ENCODE data around the gene ZNF79. TPM values are rescaled to one million over a fixed set of nuclear protein-coding genes. Genes with fewer than 3 reads are reported as not detected.
"Not testable (repeated sequence)": the region's sequence is repeated elsewhere in the genome, so short reads cannot be mapped to it uniquely, and the experiment has no call there.

Gene ZNF79
- total RNA-seq, 2 experiments from 2014 or later, result 12.5 to 12.7 TPM

DNA sequence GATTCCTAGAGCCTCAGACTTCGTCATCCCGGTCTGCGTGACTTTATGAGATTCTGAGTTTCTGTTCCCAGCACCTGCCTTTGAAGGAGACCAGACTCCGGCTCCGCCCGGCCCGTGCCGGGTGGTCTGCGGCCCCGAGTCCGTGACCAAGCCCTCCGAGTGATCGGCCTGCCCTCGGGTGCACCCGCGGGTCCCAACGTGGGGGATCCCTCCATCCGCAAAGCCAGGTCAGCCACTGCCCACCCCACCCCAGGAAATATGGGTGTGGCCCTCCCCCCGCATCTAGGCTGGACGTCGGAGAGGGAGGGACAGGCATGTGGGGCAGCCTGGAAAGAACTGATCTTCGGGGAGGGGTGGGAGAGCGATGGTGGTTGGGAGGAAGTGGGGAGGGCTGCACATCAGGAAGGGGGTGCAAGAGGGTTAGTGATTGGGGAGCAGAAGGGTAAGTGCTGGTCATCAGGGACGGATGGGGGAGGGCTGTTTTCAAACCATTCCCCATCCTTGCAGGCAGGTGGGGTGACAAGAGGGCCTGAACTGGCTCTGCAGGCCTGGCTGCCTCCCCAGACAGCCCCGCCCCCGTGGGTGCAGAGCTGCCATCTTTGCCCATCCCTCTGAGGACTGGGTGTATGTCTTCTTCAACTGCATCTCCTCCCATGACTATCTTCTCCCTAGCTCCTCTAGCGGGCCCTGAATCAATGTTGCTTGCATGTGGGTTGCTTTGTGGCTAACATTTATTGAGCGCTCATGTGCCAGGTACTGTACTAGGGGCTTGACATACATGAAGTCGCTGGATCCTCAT lies 27.9 kb downstream of the ZNF79 start:
- Mint-ChIP-seq H3K27ac (peak overlapping the region; percentile 97), H3K4me1 (peaks cover 48% of the 10 kb centered on the region), H3K27me3 (no peaks in the 10 kb centered on the region), H3K4me3 (peak overlapping the region; percentile 84), H3K9me3 (no peaks in the 10 kb centered on the region), H3K36me3 (ENCODE audit: low read depth) (peaks cover 51% of the 10 kb centered on the region)
- DNase-seq, result peak; percentile 65
- CTCF ChIA-PET, result interaction anchor here (1.0 to 2.1 kb wide), 3 partner anchors 55 to 283 kb away, joined by 4 to 9 read pairs (median 5); partner anchors contain the start of genes SLC2A8 and TOR2A
- POLR2A ChIA-PET, result interaction anchor here (0.5 to 4.1 kb wide), 34 partner anchors 9 to 647 kb away, joined by 3 to 75 read pairs (median 6); partner anchors contain the start of genes CDK9, SLC2A8, TOR2A and ZBTB43

DNA sequence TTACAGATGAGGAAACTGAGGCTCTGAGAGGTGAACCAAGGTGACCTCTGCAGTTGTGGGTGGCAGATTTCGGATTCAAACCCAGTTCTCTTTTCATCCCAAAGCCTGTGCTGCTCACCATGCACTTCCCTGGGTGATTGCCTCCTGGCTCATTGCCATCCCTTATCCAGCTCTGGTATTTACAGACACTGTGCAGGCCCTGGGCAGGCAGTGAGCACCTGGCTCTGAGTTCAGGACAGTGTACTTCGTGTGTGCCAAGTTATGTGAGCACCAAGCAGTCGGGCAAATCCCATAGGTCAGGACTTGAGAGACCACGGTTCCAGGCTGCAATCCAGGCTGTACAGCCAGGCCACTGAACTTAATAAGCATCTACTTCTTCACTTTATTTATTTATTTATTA lies 28.5 kb downstream of the ZNF79 start:
- Mint-ChIP-seq H3K36me3 (ENCODE audit: low read depth) (peaks cover 50% of the 10 kb centered on the region), H3K27me3 (no peaks in the 10 kb centered on the region), H3K9me3 (no peaks in the 10 kb centered on the region), H3K4me3 (peak overlapping the region; percentile 84), H3K4me1 (peaks cover 44% of the 10 kb centered on the region), H3K27ac (peak overlapping the region; percentile 97)
- ChIA-PET CTCF (no interaction called here), POLR2A (interaction anchor here (0.9 to 4.1 kb wide), 6 partner anchors 28 to 282 kb away, joined by 3 to 75 read pairs (median 16); partner anchors contain the start of genes SLC2A8, TOR2A and ZNF79)
- no peak for DNase-seq

DNA sequence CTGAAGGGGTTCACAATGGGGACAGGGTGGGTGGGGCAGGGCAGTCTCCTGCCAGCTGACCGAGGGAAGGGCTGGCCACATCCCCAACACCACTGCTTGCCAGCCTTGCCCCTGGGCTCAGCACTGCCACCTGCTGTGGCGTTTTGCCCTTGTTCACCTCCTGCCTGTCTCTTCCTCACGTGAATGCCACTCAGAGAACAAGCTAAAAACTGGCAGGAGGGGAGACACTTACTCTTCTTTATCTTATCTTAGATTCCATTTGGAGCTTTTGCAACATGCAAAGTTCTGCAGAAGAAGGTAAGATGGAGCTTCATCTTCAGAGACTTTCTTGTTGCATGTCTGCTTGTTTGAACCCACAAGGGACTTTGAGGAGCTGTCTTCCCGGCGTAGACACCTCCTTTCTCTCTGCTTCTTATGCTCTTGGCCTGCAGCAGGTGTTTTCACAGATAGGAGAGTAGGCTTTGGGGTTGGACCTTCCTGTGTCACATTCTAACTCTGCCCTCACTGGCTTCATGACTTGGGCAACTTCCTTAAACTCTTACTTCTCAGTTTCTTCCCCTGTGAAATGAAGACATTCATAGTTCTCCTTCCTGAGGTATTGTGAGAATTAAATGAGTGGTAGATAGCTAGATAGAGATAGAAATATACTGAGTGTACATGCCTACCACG lies 31.3 kb downstream of the ZNF79 start:
- POLR2A ChIA-PET, result interaction anchor here (1.1 kb wide), 1 partner anchor 32 kb away, joined by 3 read pairs; the partner anchor contains the start of gene ZNF79
- H3K36me3 Mint-ChIP-seq (ENCODE audit: low read depth), result peaks cover 22% of the 10 kb centered on the region

DNA sequence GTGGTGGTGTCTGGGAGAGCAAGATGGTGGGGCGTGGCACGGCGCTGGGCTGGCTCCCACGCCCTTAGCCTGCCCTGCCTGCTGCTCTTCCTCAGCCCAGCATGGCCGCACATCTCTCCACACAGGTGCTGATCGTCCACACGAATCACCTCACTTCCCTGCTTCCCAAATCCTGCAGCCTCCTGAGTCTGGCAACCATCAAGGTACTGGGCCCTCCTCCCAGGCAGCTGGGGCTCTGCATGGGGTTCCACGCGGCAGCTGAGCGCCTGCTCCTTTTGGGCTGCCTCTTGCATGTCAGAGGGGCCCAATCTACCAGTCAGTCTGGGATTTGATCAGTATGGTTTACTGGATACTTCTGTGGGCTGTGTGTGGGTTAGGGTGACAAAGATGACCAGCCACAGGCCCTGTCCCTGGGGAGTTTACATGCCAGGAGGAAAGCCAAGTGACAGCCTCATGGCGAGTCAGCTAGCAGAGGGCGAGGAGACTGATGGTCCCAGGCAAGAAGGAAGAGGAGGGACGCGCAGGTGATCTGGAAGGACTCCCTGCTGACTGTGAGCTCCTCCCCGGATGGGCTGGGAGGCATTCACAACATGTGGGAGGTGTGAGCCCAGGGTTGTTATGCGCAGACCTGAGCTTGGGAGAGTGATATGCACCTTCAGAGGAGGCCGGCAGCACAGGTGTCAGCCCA lies 33.2 kb downstream of the ZNF79 start:
- CTCF ChIA-PET, result interaction anchor here (0.6 kb wide), 1 partner anchor 146 kb away, joined by 3 read pairs; no protein-coding TSS in a partner anchor
- Mint-ChIP-seq H3K27me3 (no peaks in the 10 kb centered on the region), H3K36me3 (ENCODE audit: low read depth) (peaks cover 25% of the 10 kb centered on the region), H3K27ac (no peak overlapping the region), H3K4me1 (peaks cover 12% of the 10 kb centered on the region), H3K4me3 (no peak overlapping the region), H3K9me3 (no peaks in the 10 kb centered on the region)
- POLR2A ChIA-PET, result no interaction called here
- no peak for DNase-seq

More for the DNA sequence above, 31.3 kb downstream of the ZNF79 start:
- DNase-seq, result peak; percentile 51
- CTCF ChIA-PET, result interaction anchor here (0.6 to 1.9 kb wide), 20 partner anchors 8 to 511 kb away, joined by 3 to 9 read pairs (median 4); partner anchors contain the start of genes SLC2A8, TOR2A and ZNF79
- Mint-ChIP-seq H3K4me1 (peaks cover 18% of the 10 kb centered on the region), H3K9me3 (no peaks in the 10 kb centered on the region), H3K27me3 (no peaks in the 10 kb centered on the region), H3K27ac (no peak overlapping the region), H3K4me3 (no peak overlapping the region)

DNA sequence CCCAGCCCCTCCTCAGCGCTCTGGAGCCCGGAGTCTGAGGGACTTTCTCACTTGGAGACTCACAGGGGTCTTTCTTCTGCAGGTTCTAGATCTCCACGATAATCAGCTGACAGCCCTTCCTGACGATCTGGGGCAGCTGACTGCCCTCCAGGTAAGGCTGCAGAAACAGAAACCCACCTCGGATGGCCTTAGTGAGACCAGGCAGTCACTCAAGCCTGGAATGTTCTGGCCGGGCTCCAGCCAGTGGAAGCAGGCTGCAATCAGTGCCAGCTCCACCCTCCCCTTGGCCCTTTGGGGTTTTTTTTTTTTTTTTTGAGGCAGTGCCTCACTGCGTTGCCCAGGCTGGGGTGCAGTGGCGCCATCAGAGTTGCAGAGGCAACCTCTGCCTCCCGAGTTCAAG lies 34.7 kb downstream of the ZNF79 start:
- Mint-ChIP-seq H3K27me3 (no peaks in the 10 kb centered on the region), H3K27ac (no peak overlapping the region), H3K9me3 (no peaks in the 10 kb centered on the region), H3K4me1 (peaks cover 2% of the 10 kb centered on the region), H3K36me3 (ENCODE audit: low read depth) (peaks cover 28% of the 10 kb centered on the region), H3K4me3 (no peak overlapping the region)
- CTCF ChIA-PET, result interaction anchor here (0.7 kb wide), 1 partner anchor 207 kb away, joined by 3 read pairs; no protein-coding TSS in a partner anchor
- DNase-seq, result no peak
- POLR2A ChIA-PET, result interaction anchor here (4.8 kb wide), 1 partner anchor 8 kb away, joined by 23 read pairs; the partner anchor contains the start of genes LRSAM1 and RPL12

DNA sequence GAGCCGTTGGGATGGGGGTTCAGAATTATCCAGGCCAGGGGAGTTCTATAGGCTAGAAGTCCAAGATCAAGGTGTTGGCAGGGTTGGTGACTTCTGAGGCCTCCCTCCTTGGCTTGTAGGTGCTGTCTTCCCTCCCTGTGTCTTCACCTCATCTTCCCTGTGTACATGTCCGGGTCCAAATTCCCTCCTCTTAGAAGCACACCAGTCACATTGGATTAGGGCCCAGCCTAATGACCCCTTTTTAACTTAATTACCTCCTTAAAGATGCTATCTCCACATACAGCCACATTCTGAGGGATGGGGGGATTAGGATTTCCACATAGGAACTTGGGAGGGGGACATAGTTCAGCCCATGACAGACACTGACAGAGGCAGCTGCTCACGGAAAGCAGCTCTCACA lies 39.2 kb downstream of the ZNF79 start:
- CTCF ChIA-PET, result interaction anchor here (1.2 kb wide), 1 partner anchor 8 kb away, joined by 3 read pairs; no protein-coding TSS in a partner anchor
- H3K36me3 Mint-ChIP-seq (ENCODE audit: low read depth), result peaks cover 31% of the 10 kb centered on the region
- POLR2A ChIA-PET, result no interaction called here
- H3K4me3 Mint-ChIP-seq, result no peak overlapping the region
- no peaks in the 10 kb centered on the region for H3K9me3 Mint-ChIP-seq
- no peak overlapping the region for H3K27ac Mint-ChIP-seq
- DNase-seq, result no peak
- H3K27me3 Mint-ChIP-seq, result no peaks in the 10 kb centered on the region
- H3K4me1 Mint-ChIP-seq, result no peaks in the 10 kb centered on the region

DNA sequence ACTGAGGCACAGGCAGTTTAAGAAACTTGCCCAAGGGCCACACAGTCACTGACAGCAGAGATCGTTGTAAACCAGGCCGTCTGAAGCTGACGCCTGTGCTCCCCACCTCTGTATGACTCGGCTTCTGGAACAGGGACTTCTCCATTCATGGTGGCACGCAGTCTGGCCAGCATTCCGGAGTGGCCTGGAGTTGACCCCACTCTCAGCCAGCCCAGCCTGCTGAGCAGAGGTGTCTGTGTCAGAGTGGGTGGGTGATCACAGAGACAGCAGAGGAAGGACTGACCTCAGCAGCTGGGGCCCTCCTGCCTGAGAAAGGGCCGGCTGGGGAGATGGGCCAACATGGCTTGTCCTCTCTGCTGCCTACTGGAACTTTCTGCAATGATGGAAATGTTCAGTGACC lies 39.7 kb downstream of the ZNF79 start:
- peaks cover 31% of the 10 kb centered on the region for H3K36me3 Mint-ChIP-seq (ENCODE audit: low read depth)

DNA sequence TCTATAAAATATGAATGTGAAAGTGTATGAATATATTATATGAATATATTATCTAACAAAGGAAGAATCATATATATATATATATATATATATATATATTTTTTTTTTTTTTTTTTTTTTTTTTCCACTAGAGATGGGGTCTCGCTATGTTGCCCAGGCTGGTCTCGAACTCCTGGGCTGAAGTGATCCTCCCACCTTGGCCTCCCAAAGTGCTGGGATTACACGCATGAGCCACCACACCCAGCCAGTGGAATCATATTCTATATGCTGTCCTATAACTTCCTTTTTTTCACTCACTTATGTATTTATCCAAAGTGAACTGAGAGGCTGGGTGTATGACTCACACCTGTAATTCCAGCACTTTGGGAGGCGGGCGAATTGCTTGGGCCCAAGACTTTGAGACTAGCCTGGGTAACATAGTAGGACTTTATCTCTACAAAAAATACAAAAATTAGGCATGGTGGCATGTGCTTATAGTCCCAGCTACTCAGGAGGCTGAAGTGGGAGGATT lies 42.3 kb downstream of the ZNF79 start:
- H3K27ac Mint-ChIP-seq, result not testable (repeated sequence)

More for the DNA sequence above, 39.7 kb downstream of the ZNF79 start:
- no peak overlapping the region for H3K27ac Mint-ChIP-seq
- ChIA-PET CTCF (interaction anchor here (1.2 kb wide), 1 partner anchor 9 kb away, joined by 3 read pairs; no protein-coding TSS in a partner anchor), POLR2A (no interaction called here)
- no peak overlapping the region for H3K4me3 Mint-ChIP-seq
- no peaks in the 10 kb centered on the region for H3K9me3 Mint-ChIP-seq
- H3K27me3 Mint-ChIP-seq, result no peaks in the 10 kb centered on the region
- no peak for DNase-seq
- no peaks in the 10 kb centered on the region for H3K4me1 Mint-ChIP-seq

DNA sequence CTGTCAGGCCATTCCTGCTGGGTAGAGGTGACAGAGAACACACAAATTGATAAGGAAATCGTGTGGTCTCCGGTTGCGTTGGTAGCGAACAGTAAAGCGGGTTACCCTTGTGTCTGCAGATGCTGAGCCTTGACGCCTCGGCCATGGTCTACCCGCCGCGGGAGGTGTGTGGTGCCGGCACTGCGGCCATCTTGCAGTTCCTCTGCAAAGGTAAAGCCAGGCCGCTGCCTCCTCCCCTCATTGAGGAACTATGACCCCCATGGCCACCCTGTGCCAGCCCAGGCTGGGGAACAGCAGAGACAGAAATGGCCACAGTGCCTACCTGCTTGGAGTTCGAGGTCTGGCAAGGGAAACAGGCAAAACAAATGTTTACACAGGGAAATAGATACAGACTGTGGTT lies 43.4 kb downstream of the ZNF79 start:
- Mint-ChIP-seq H3K27ac (no peak overlapping the region), H3K4me3 (no peak overlapping the region), H3K36me3 (ENCODE audit: low read depth) (peaks cover 23% of the 10 kb centered on the region), H3K4me1 (no peaks in the 10 kb centered on the region), H3K27me3 (no peaks in the 10 kb centered on the region), H3K9me3 (no peaks in the 10 kb centered on the region)
- ChIA-PET POLR2A (no interaction called here), CTCF (interaction anchor here (1.3 kb wide), 1 partner anchor 253 kb away, joined by 3 read pairs; no protein-coding TSS in a partner anchor)
- DNase-seq, result no peak

More for the DNA sequence above, 42.3 kb downstream of the ZNF79 start:
- DNase-seq, H3K4me3 Mint-ChIP-seq, H3K9me3 Mint-ChIP-seq, H3K4me1 Mint-ChIP-seq, CTCF ChIA-PET, POLR2A ChIA-PET, H3K27me3 Mint-ChIP-seq: not testable (repeated sequence)
- H3K36me3 Mint-ChIP-seq (ENCODE audit: low read depth), result peaks cover 35% of the 10 kb centered on the region

DNA sequence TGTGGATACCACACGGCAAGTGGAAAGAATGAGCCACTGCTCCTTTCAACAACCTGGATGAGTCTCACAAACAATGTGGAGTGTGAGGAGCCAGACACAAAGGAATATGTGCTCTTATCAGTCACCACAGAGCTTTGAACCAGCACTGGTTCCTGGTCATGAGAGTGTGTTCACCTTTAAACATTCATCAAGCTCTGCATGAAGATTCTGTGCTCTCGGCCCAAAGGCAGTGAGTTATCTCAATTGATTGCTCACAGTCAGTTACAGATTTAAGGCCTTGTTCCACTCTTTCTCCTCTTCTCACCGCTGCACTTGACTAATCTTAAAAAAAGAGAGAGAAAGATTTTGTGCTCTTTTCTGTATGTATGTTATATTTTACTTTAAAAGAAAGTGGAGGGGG lies 46.5 kb downstream of the ZNF79 start:
- ChIA-PET CTCF (no interaction called here), POLR2A (interaction anchor here (1.7 kb wide), 1 partner anchor 20 kb away, joined by 11 read pairs; the partner anchor contains the start of genes LRSAM1 and RPL12)
- H3K9me3 Mint-ChIP-seq, result no peaks in the 10 kb centered on the region
- no peaks in the 10 kb centered on the region for H3K4me1 Mint-ChIP-seq
- no peak overlapping the region for H3K4me3 Mint-ChIP-seq
- H3K27ac Mint-ChIP-seq, result no peak overlapping the region
- no peaks in the 10 kb centered on the region for H3K27me3 Mint-ChIP-seq
- DNase-seq, result no peak
- H3K36me3 Mint-ChIP-seq (ENCODE audit: low read depth), result peaks cover 20% of the 10 kb centered on the region

DNA sequence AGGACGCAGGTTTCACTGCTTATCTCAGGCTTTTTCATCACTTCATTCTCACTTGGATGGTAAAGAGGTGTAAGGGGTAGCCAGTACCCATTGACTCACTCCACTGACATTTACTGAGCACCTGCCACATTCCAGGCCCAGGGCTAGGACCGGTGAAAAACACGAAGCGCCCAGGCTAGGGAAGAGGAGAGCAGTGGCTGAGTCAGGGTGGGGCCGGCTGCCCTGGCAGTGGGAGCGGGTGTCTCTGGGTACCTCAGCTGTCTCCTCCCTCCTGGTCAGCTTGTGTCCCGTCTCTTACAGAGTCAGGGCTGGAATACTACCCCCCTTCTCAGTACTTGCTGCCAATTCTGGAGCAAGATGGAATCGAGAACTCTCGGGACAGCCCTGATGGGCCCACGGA lies 49.3 kb downstream of the ZNF79 start:
- Mint-ChIP-seq H3K27ac (no peak overlapping the region), H3K27me3 (no peaks in the 10 kb centered on the region), H3K4me1 (no peaks in the 10 kb centered on the region), H3K36me3 (ENCODE audit: low read depth) (peaks cover 7% of the 10 kb centered on the region), H3K4me3 (no peak overlapping the region), H3K9me3 (no peaks in the 10 kb centered on the region)
- no peak for DNase-seq
- CTCF ChIA-PET, result interaction anchor here (1.0 kb wide), 1 partner anchor 18 kb away, joined by 3 read pairs; no protein-coding TSS in a partner anchor
- POLR2A ChIA-PET, result no interaction called here

DNA sequence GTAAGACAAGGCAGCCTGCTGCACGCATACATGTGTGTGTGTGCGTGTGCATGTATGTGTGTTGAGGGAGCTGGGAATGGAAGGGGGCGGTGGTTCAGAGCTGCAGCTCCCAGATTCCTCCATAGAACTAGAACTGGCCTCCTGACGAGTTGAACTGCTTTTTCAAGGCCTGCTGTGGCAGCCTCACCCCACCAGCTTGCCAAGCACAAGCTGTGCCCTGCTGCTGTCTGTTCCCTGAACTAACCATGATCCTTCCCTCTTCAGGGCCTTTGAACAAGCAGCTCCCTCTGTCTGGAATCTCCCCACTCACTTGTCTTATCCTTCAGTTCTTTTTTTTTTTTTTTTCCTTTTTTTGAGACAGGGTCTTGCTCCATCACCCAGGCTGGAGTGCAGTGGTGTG lies 49.8 kb downstream of the ZNF79 start:
- CTCF ChIA-PET, result interaction anchor here (1.0 kb wide), 1 partner anchor 19 kb away, joined by 3 read pairs; no protein-coding TSS in a partner anchor
- Mint-ChIP-seq H3K36me3 (ENCODE audit: low read depth) (peaks cover 9% of the 10 kb centered on the region), H3K27ac (no peak overlapping the region), H3K9me3 (no peaks in the 10 kb centered on the region), H3K4me3 (no peak overlapping the region), H3K27me3 (no peaks in the 10 kb centered on the region), H3K4me1 (no peaks in the 10 kb centered on the region)
- DNase-seq, result no peak
- POLR2A ChIA-PET, result no interaction called here
